NT2/D1 (cell line): ENCODE results near the gene LIME1.

Experiments used
- SUZ12 ChIP-seq: IDR thresholded peaks from 2 replicates; pipeline ENCODE4 v1.6.1; 2011; ENCODE audit not compliant: insufficient read length, insufficient read depth; ENCODE audit errors: extremely low read depth
- YY1 ChIP-seq: IDR thresholded peaks from 2 replicates; pipeline ENCODE4 v1.6.1; 2011; ENCODE audit not compliant: insufficient read length, insufficient read depth
- ZNF274 ChIP-seq: IDR thresholded peaks from 2 replicates; pipeline ENCODE4 v1.6.1; 2011; ENCODE audit warnings: mild to moderate bottlenecking, low read depth, low read length

DNA sequence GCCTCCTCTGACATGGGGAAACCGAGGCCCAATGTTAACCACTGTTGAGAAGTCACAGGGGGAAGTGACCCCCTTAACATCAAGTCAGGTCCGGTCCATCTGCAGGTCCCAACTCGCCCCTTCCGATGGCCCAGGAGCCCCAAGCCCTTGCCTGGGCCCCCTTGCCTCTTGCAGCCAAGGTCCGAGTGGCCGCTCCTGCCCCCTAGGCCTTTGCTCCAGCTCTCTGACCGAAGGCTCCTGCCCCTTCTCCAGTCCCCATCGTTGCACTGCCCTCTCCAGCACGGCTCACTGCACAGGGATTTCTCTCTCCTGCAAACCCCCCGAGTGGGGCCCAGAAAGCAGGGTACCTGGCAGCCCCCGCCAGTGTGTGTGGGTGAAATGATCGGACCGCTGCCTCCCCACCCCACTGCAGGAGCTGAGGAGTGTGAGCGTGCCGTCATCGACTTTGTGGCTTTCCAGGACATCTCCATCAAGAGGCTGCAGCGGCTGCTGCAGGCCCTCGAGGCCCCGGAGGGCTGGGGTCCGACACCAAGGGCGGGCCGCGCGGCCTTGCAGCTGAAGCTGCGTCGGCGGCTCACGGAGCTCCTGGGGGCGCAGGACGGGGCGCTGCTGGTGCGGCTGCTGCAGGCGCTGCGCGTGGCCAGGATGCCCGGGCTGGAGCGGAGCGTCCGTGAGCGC lies 38.5 kb upstream of the LIME1 start:
- TF ChIP-seq SUZ12 (no peak), ZNF274 (no peak), YY1 (no peak)
